GM18505 (cell line): ENCODE data around the gene CNPPD1.

Experiments used
- ATAC-seq: cut with Tn5 transposase; IDR thresholded peaks from one replicate; pipeline ENCODE4 v1.9.1; 2021; ENCODE audit not compliant: unreplicated experiment
- POLR2A ChIP-seq: IDR thresholded peaks from 4 replicates; pipeline ENCODE4 v1.6.1; 2011; ENCODE audit warnings: borderline replicate concordance; ENCODE audit not compliant: insufficient read depth, insufficient read length; ENCODE audit errors: extremely low read depth

The CNPPD1 gene

DNA sequence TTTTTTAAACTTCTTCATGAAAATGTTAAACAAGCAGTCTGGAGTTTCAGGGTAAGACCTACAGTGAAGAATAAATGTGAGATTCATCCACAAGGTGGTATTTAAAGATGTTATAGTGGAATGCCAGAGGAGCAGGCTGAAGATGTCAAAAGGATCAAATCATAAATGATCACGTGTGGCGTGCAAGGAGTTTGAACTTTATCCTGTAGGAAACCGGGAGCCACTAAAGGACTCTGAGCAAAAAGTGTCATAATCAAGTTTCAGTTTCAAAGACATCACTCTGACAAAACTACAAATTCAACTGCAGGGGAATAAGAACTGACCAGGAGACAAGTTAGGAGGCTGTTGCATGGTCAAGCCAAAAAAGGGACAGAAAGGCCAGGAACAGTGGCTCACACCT, 36.0 kb downstream of the CNPPD1 start:
- TF ChIP-seq POLR2A = no peak
- no peak for ATAC-seq

DNA sequence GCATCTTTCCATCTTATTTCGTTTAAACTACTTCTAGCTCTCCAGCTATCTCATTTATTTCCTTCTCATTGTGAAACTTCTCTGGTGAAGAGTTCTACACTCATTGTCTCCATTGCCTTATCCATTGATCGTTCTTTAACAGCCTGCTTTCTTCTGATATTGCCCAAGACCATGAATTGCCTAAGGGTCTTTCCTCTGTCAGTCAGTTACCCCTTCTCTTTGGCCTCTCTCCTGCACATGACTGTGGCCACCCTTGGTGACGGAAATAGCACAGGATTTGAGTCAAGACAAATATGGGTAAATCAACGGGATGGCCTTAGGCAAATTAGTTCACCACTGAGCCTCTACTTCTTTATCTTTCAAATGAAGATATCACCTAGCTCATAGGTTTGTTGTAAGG, 42.7 kb downstream of the CNPPD1 start:
- ATAC-seq = no peak
- no peak for TF ChIP-seq POLR2A

DNA sequence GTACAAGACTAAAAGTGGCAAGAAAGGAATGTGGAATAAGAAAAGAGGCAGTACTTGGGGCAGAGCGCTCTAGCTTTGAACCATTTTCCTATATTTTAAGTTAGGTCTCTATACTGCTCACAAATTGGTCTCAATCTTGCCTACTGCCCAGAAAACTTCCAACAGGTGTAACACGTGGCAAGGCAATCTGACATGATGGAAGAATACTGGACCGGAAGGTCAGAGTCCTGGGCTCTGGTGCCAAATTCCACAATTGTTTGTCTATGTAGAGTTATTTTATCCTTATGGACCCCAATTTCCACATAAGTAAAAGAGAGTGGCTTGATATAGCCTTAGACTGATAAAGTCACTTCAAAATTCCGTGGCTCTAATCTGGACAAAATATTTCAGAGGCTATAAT, 45.0 kb downstream of the CNPPD1 start:
- no peak for TF ChIP-seq POLR2A
- no peak for ATAC-seq

DNA sequence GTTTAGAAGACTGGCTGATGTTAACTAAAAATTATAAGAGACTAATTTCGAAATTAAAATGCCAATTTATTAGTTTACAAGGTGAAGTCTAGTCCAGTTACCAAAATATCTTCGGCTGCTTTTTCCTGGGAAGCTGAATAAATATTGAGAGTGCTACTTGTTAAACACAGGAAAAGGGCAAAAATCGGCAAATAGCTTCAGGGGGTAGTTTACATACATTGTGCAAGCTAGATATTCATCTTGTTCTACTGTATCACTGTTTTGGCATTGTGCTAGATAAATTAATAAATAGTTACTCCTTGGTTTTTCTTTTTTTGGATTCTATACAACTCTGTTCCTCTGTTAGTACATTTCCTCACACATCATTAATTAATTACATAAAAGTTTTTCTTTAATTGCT, 45.4 kb downstream of the CNPPD1 start:
- no peak for TF ChIP-seq POLR2A
- no peak for ATAC-seq

DNA sequence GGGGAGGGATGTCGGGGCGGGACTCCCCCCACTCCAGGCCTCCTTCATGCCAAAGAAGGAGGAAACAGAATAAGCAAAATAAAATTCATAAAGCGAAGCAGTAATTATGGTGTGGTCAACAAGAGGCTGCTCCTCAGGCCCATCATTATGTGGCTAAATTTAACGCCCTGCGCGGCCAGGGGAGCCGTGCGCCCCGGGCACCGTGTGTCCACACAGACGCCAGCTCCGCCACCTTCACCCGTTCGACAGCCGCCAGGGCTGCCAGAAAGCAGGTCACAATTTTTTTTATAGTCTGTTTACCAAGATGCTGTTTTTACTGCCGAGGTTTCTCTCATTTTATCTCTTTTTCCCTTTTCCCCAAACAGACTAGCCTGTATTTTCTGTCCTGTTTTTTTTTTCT, 47.1 kb downstream of the CNPPD1 start:
- ATAC-seq = no peak
- TF ChIP-seq POLR2A = no peak

DNA sequence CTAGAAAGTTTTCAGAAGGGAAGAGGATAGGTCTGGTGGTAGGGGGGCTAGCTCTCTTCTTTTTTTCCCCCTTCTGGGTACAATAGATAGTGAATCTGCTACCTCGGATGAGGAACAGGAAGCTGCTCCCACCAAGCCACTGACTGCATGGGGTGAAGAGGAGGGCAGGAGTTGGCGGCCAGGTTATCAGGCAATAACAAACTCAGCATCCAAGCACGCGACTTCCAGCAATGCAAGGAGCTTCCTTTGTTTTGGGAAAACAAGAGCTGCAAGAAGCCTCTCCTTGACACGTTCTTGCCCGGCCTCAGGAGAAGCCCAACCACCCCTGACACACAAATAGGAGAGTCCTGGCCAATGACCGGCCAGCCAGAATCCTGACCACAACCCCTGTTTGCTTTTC, 48.3 kb downstream of the CNPPD1 start:
- no peak for ATAC-seq
- TF ChIP-seq POLR2A = no peak

DNA sequence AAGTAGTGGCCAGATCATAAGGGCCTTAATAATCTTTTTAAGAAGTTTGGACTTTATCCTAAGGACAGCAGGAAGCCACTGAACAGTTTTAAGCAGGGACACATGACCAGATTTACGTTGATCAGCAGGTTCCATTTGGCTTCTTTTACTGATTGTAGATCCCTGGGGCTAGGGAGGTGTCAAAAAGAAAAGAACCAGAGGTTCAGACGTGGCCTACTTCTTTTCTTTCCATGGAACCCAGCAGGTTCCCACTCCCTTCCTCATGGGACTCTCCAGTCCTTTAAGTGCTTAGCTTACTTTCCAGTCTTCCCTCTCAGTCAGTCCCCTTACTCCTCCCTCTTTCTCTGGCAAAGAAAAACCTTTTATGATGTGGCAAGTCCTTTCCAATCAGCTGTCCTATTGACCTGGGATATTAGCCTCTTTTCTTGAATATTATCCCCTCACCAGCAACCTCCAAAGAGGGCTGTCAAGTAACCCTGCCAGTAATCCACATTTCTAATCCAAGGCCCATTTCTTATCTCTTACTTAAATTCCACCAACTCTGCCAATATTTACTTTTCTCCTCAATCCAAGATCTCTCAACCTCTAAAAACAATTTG, 49.6 kb downstream of the CNPPD1 start:
- no peak for ATAC-seq
- TF ChIP-seq POLR2A = no peak

DNA sequence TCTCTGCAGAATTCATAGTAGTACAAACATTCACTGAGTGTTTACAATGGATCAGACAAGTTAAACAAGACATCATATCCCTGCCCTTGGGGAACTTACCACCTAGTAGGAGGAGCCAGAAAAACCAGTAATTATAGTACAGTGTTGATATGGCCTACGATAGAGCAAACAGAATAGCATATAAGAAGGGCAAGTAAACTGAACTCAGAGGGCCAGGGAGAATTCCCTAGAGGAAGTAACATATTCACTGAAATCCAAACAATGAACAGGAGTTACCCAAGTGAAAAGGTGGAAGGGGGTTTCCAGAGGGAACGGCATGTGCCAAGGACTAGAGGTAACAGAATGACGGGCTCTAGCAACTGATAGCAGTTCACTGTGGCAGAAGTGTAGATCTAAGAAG, 50.2 kb downstream of the CNPPD1 start:
- no peak for ATAC-seq
- no peak for TF ChIP-seq POLR2A

DNA sequence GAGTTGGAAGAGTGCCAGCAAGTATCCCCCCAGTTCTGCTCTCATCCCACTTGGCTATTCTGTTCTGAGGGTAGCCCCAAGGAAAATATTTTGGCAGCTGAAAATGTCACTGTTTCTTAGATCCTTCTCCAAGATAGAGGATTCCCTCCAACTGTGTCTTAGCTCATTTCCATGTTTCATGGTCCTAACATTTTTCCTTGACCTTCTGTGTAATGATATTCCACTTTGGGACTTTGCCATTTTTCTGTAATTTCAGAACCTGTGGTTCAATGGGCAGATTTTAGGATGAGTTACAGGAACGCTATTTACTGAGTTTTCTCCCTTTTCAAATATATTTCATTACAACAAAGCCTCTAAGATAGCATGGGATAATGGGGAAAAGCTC, 50.8 kb downstream of the CNPPD1 start:
- TF ChIP-seq POLR2A = no peak
- ATAC-seq = no peak

DNA sequence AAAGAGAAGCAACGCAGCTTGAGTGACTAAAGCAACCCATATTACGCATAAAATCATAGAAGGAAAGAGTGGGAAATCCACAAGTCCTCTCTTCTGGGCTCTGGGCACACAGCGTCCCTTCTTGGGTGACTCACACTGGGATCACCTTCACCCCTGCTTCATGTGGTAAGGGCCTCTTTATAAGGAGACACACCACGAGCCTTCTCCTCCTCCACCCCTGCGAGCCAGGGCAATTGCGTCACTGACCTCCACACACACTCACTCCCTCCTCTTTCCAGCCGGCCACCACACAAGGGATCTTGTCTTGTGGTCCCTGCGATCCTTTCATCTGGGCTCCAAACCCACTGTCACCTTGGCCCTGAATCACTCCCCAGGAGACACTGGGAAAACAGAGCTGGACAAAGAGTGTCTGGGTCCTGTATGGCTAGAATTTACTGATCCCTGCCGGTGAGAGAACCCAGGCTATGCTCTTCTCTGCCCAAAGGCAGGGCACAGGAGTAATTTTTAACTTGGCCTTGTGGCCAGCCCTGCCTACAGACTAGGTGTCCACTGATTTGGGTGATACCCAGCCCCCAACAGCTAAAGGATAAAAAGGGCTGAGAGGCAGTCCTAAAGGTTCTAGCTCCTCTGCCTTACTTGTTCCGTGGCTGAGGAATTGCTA, 51.4 kb downstream of the CNPPD1 start:
- no peak for ATAC-seq

DNA sequence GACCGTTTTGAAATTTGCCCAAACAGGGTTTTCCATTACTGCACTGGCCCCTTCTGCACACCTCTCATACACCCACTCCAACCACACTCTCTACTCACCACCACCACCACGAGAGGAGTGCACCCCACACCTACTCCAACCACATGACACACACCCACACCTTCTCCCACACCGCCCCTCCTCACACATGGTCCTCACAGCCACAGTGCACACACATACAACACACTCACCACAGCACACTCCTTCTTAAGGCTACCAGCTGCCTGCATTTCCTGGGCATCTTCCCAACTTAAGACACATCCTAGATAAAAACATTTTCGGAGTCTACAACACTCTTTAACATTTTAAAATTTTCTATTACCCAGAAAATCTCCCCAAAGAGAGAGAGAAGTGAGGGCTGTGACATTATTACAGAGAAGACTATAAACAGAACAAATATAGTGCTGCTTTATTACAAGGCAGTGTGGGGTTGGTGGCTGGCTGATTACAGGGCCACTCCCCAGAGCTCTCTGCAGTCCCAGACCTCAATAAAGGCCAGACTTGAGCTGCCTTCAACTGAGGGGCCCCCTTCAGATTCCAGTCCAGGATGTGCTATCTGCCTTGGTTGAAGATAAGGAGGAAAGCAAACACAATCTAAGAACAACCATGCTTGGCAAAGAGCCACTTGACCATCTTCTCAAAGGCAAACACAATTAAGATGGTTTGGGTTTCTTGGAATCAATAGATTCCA, 52.2 kb downstream of the CNPPD1 start:
- ATAC-seq = no peak

More for the DNA sequence above, 51.4 kb downstream of the CNPPD1 start:
- TF ChIP-seq POLR2A = no peak

DNA sequence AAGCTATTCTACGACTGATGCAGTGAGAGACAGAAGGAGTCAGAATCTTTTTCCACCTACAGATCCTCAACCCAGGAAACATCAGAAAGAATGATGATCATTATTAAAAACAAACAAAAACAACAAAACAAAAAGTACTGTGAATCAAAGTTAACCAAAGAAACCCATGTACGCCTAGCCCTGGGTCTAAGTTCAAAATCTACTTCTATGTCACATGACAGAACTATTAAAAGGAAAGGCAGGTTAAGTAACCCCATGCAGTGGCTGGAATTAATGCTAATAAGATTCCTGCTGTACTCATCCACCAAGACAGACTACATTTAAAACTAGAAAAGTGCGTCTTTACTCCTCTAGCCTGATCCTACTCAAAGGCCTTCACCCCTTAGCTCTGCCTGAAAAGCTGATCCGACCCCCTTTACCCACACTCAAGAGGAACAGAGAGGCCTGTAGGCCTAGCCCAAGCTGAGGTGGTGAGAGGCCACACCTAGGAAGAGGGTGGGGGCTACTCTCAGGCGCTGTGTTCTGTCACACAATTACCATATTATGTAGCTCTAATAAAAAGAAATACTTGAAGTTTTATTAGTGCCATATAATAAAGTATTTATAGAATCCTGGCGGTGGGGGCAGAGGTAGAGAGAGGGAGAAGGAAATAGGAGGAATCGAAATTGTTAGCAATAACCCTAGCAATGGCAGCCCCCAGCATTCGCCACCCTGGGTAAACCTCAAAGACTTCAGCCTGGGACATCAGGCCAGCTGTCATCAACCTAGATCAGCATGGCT, 53.2 kb downstream of the CNPPD1 start:
- TF ChIP-seq POLR2A = no peak
- no peak for ATAC-seq

More for the DNA sequence above, 52.2 kb downstream of the CNPPD1 start:
- TF ChIP-seq POLR2A = no peak

DNA sequence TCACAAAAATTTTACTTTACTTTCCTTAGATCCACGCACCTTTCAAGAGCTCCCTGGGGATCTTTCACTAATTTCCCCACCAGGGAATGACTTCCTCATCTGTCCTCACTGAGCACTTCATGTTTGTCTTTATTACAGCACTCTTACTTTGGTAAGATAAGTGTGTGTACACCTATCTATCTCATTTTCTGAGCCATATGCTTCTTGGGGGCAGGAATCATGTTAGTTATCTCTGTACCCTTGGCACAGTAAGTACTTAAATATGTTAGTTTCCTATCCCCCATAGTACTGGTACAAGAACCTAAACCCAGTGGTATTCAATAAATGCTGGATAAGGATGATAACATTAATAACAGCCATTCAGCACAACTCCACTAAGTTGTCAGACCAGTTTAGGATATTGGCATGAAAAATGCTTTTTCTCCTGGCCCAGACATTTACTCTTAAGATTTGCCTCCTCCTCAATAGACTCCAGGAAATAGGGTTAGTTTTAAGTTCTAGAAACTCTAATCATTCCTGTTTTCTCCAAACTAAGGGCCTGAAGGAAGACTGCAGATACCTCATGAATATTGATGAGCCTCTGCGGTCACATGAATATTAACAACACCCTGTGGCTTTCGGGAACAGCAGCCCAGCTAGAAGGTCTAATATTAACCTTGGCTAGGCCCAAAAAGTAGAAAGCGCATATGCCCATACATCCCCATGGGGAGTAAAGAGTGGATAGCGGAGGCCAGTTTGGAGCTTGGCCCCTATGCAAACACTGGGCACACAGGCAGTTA, 54.3 kb downstream of the CNPPD1 start:
- no peak for TF ChIP-seq POLR2A
- ATAC-seq = no peak
